Body of pancreas (tissue), 4 donors: ENCODE data around the gene RIMBP2. TPM values are rescaled to one million over a fixed set of nuclear protein-coding genes. Genes with fewer than 3 reads are reported as not detected.

Experiments used
- ATAC-seq: fragments of 150-250 bp; one replicate; pipeline ENCODE4 v1.9.1; 2016
- DNase-seq, 4 donors: peaks; one replicate each; pipeline ENCODE4 v3.0.0-alpha.2; 2019
- H3K27ac ChIP-seq, 4 donors: fragments of 200-600 bp; sonication (generic); 1 replicate in 3 of 4; 2 replicates in 1 of 4; pipeline versions ENCODE4 v1.5.1 to v1.6.1; 2016 to 2019; ENCODE audit warnings: mild to moderate bottlenecking in 1 of 4, mixed read lengths in 1 of 4, moderate library complexity in 1 of 4
- H3K27me3 ChIP-seq, 2 donors: fragments of 200-600 bp; sonication (generic); one replicate each; pipeline ENCODE4 v1.6.0; 2016; ENCODE audit warnings: mild to moderate bottlenecking in 1 of 2
- H3K36me3 ChIP-seq, 2 donors: fragments of 200-600 bp; sonication (generic); replicated peaks in 1 of 2; 2 replicates each; pipeline ENCODE4 v1.5.1; 2016; ENCODE audit warnings: low read depth in 2 of 2; ENCODE audit not compliant: insufficient read depth in 1 of 2
- H3K4me1 ChIP-seq: fragments of 200-600 bp; sonication (generic); one replicate; pipeline ENCODE4 v1.6.0; 2016
- H3K4me3 ChIP-seq, 2 donors: fragments of 200-600 bp; sonication (generic); 1 replicate in 1 of 2; 2 replicates in 1 of 2; pipeline ENCODE4 v1.5.1; 2016 to 2019
- H3K9me3 ChIP-seq, 3 donors: fragments of 200-600 bp; sonication (generic); 1 replicate in 2 of 3; 2 replicates in 1 of 3; pipeline ENCODE4 v1.5.1; 2016
- POLR2A ChIP-seq, 3 donors: fragments of 450-650 bp; IDR thresholded peaks; one replicate each; pipeline ENCODE4 v1.6.1; 2016; ENCODE audit warnings: antibody characterized with exemption in 3 of 3, mild to moderate bottlenecking in 2 of 3
- WGBS, 2 donors: methylation state at CpG; one replicate each; pipeline ENCODE4 v1.1.5; 2017; 5-methylcytosine and 5-hydroxymethylcytosine counted together
- intact Hi-C: fragments of 100-400 bp; cut with DNase I; formaldehyde crosslinking; loops from one replicate; pipeline ENCODE4 v1.15.1; 2023
- total RNA-seq, 2 donors: library from RNA; depleted of rRNA; stranded (reverse); fragments of >200 nt; gene quantifications; one replicate each; pipeline ENCODE4 v1.1.0, GENCODE V29; 2016
- TF ChIP-seq, protein P1 (sequence below), 7 experiments: fragments of 450-650 bp in 4 of 7; fragments of 200-600 bp in 3 of 7; sonication (generic) in 3 of 7; IDR thresholded peaks; one replicate each; pipeline ENCODE4 v1.5.1; 2016 to 2019; ENCODE audit warnings: antibody characterized with exemption in 7 of 7

Gene RIMBP2
- total RNA-seq, 2 donors from 2014 or later: 7.3 to 27.4 TPM

GRCh38 chr12:130486146-130486435 lies 230.0 kb downstream of the RIMBP2 start:
- intact Hi-C loops: no loop called here
- no peaks in the 10 kb centered on the region for H3K36me3 ChIP-seq
- no peaks in the 10 kb centered on the region for H3K9me3 ChIP-seq
- no peak overlapping the region for H3K4me3 ChIP-seq
- no peak overlapping the region for H3K27ac ChIP-seq
- WGBS, 2 donors: 69 to 75% methylated on average over 10 of the region's 10 CpGs
- ATAC-seq (no peak), DNase-seq (no peak)
- no peaks in the 10 kb centered on the region for H3K4me1 ChIP-seq
- H3K27me3 ChIP-seq: no peaks in the 10 kb centered on the region
- TF ChIP-seq POLR2A (IDR thresholded peaks at IDR 0.05): no peak
- TF ChIP-seq, protein P1, sequence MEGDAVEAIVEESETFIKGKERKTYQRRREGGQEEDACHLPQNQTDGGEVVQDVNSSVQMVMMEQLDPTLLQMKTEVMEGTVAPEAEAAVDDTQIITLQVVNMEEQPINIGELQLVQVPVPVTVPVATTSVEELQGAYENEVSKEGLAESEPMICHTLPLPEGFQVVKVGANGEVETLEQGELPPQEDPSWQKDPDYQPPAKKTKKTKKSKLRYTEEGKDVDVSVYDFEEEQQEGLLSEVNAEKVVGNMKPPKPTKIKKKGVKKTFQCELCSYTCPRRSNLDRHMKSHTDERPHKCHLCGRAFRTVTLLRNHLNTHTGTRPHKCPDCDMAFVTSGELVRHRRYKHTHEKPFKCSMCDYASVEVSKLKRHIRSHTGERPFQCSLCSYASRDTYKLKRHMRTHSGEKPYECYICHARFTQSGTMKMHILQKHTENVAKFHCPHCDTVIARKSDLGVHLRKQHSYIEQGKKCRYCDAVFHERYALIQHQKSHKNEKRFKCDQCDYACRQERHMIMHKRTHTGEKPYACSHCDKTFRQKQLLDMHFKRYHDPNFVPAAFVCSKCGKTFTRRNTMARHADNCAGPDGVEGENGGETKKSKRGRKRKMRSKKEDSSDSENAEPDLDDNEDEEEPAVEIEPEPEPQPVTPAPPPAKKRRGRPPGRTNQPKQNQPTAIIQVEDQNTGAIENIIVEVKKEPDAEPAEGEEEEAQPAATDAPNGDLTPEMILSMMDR (IDR thresholded peaks at IDR 0.05): no peak

GRCh38 chr12:130485291-130486145 lies 230.6 kb downstream of the RIMBP2 start:
- TF ChIP-seq POLR2A (IDR thresholded peaks at IDR 0.05): no peak
- TF ChIP-seq, protein P1 (IDR thresholded peaks at IDR 0.05): no peak
- WGBS, 2 donors: 74 to 82% methylated on average over 17 to 22 of the region's 22 CpGs

GRCh38 chr12:130484221-130484620 lies 231.9 kb downstream of the RIMBP2 start:
- no peak overlapping the region for H3K4me3 ChIP-seq
- no peaks in the 10 kb centered on the region for H3K4me1 ChIP-seq
- DNase-seq: no peak
- intact Hi-C loops: no loop called here
- H3K9me3 ChIP-seq: no peaks in the 10 kb centered on the region
- no peaks in the 10 kb centered on the region for H3K36me3 ChIP-seq
- ATAC-seq: no peak
- no peak for TF ChIP-seq POLR2A (IDR thresholded peaks at IDR 0.05)
- TF ChIP-seq, protein P1 (IDR thresholded peaks at IDR 0.05): no peak
- H3K27ac ChIP-seq: no peak overlapping the region
- H3K27me3 ChIP-seq: no peaks in the 10 kb centered on the region
- WGBS, 2 donors: 67% methylated on average over 11 of the region's 11 CpGs

More at GRCh38 chr12:130485291-130486145, 230.6 kb downstream of the RIMBP2 start:
- intact Hi-C loops: no loop called here
- DNase-seq: no peak
- Histone ChIP-seq H3K27ac (no peak overlapping the region), H3K9me3 (no peaks in the 10 kb centered on the region), H3K4me3 (no peak overlapping the region), H3K27me3 (no peaks in the 10 kb centered on the region), H3K36me3 (no peaks in the 10 kb centered on the region), H3K4me1 (no peaks in the 10 kb centered on the region)
- no peak for ATAC-seq

DNA sequence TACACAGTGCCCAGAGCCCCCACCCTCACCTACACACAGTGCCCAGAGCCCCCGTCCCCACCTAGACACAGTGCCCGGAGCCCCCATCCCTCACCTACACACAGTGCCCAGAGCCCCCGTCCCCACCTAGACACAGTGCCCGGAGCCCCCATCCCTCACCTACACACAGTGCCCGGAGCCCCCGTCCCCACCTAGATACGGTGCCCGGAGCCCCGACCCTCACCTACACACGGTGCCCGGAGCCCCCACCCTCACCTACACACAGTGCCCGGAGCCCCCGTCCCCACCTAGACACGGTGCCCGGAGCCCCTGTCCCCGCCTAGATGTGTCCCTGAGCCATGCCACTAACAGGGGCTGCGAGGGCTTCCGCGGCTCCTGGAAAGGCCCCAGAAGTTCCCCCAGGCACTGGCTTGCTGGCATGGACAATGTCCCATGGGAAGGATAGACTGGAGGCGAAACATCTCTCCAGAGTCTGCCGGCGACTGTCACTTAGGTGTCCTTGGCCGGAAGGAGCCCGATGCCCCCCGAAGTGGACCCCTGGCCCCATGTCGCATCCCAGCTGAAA lies 232.4 kb downstream of the RIMBP2 start:
- 69 to 73% methylated on average over 16 to 26 of the region's 26 CpGs for WGBS, 2 donors
- no peaks in the 10 kb centered on the region for H3K27me3 ChIP-seq
- H3K27ac ChIP-seq: no peak overlapping the region
- DNase-seq: no peak
- no peaks in the 10 kb centered on the region for H3K36me3 ChIP-seq
- TF ChIP-seq POLR2A (IDR thresholded peaks at IDR 0.05): no peak
- TF ChIP-seq, protein P1 (IDR thresholded peaks at IDR 0.05): no peak
- no peaks in the 10 kb centered on the region for H3K9me3 ChIP-seq
- H3K4me3 ChIP-seq: no peak overlapping the region
- ATAC-seq: no peak
- H3K4me1 ChIP-seq: no peaks in the 10 kb centered on the region
- intact Hi-C loops: no loop called here
